Endothelial cell of umbilical vein (primary cell): ENCODE results near the gene VDAC2. TPM values are rescaled to one million over a fixed set of nuclear protein-coding genes. Genes with fewer than 3 reads are reported as not detected.

Experiments
- BruUV-seq: library from RNA; stranded (reverse); fragments of 400-500 nt; replicated peaks from 2 replicates; lab custom pipeline; 2021; lab: Mats Ljungman, UMichigan
- CTCF ChIA-PET: fragments of 300-600, 350-600 bp; sonication (Branson Sonifier 250); formaldehyde crosslinking; loops from one replicate; lab custom pipeline; 2021; ENCODE audit warnings: antibody characterized with exemption, inconsistent platforms; lab: Charles Lee
- POLR2A ChIA-PET: fragments of 300-600, 350-600 bp; sonication (Branson Sonifier 250); formaldehyde crosslinking; loops from one replicate; lab custom pipeline; 2021; ENCODE audit warnings: antibody characterized with exemption, inconsistent platforms; lab: Charles Lee
- DNase-seq: peaks from one replicate; pipeline ENCODE4 v3.0.0-alpha.2; 2011; ENCODE audit warnings: low read depth, low spot score
- FAIRE-seq: peaks from 2 replicates; lab custom pipeline; 2011; peaks lifted over from hg19 to GRCh38; lab: Jason Lieb, UNC
- H2AFZ ChIP-seq: 2 replicates; pipeline ENCODE4 v1.6.0; 2012; ENCODE audit warnings: low read depth, low read length, control low read depth, inconsistent platforms
- H3K27ac ChIP-seq: 2 replicates; pipeline ENCODE4 v1.5.1; 2011; ENCODE audit warnings: low read depth, mild to moderate bottlenecking, control low read depth, low read length, moderate library complexity; ENCODE audit not compliant: insufficient read depth
- H3K27me3 ChIP-seq, 2 experiments: 2 replicates each; pipeline versions ENCODE4 v1.6.0 to v1.6.1; 2011; ENCODE audit warnings: low read length in 2 of 2, mixed read lengths in 1 of 2; ENCODE audit not compliant: control insufficient read depth in 2 of 2, insufficient read depth in 2 of 2
- H3K36me3 ChIP-seq, 2 experiments: 2 replicates in 1 of 2; 3 replicates in 1 of 2; pipeline ENCODE4 v1.5.1; 2011; ENCODE audit warnings: low read length in 2 of 2, mild to moderate bottlenecking in 1 of 2, moderate library complexity in 1 of 2; ENCODE audit not compliant: control insufficient read depth in 2 of 2, insufficient read depth in 2 of 2; ENCODE audit errors: extremely low read depth in 1 of 2
- H3K4me1 ChIP-seq: 3 replicates; pipeline ENCODE4 v1.5.1; 2011; ENCODE audit warnings: mild to moderate bottlenecking, low read length; ENCODE audit not compliant: control insufficient read depth, insufficient read depth; ENCODE audit errors: extremely low read depth
- H3K4me2 ChIP-seq: 2 replicates; pipeline ENCODE4 v1.6.1; 2011; ENCODE audit warnings: low read length, control low read depth, mixed read lengths; ENCODE audit not compliant: insufficient read depth
- H3K4me3 ChIP-seq, 3 experiments: fragments of 200-600 bp in 1 of 3; sonication (generic), shearing (Covaris generic) in 1 of 3; replicated peaks in 1 of 3; 2 replicates each; pipeline ENCODE4 v1.5.1; 2011 to 2016; ENCODE audit warnings: control low read depth in 3 of 3, low read length in 3 of 3, mild to moderate bottlenecking in 2 of 3, inconsistent platforms in 1 of 3, low read depth in 1 of 3, moderate library complexity in 1 of 3; ENCODE audit not compliant: insufficient read depth in 1 of 3
- H3K79me2 ChIP-seq: 2 replicates; pipeline ENCODE4 v1.6.0; 2012; ENCODE audit warnings: low read length, inconsistent platforms; ENCODE audit not compliant: control insufficient read depth, insufficient read depth
- H3K9ac ChIP-seq: replicated peaks from 2 replicates; pipeline ENCODE3; 2011; ENCODE audit warnings: low read length, control low read depth; ENCODE audit not compliant: insufficient read depth; ENCODE audit errors: extremely low read depth
- H3K9me1 ChIP-seq: replicated peaks from 3 replicates; pipeline ENCODE4 v1.6.0; 2011; ENCODE audit warnings: mild to moderate bottlenecking, low read length; ENCODE audit not compliant: control insufficient read depth, insufficient read depth; ENCODE audit errors: extremely low read depth
- H3K9me3 ChIP-seq: replicated peaks from 2 replicates; pipeline ENCODE4 v1.5.1; 2012; ENCODE audit warnings: low read length, inconsistent platforms; ENCODE audit not compliant: control insufficient read depth, insufficient read depth
- H4K20me1 ChIP-seq: replicated peaks from 2 replicates; pipeline ENCODE3; 2011; ENCODE audit warnings: mild to moderate bottlenecking, low read length; ENCODE audit not compliant: control insufficient read depth, insufficient read depth; ENCODE audit errors: extremely low read depth
- EZH2 ChIP-seq: IDR thresholded peaks from 2 replicates; pipeline ENCODE4 v1.6.1; 2012; ENCODE audit warnings: borderline replicate concordance, low read depth, mild to moderate bottlenecking, moderate library complexity, low read length, inconsistent platforms; ENCODE audit not compliant: severe bottlenecking
- FOS ChIP-seq: IDR thresholded peaks from 2 replicates; pipeline ENCODE4 v1.6.1; 2011; ENCODE audit warnings: mild to moderate bottlenecking, low read length, moderate library complexity, borderline replicate concordance; ENCODE audit not compliant: insufficient read depth
- GATA2 ChIP-seq: IDR thresholded peaks from 2 replicates; pipeline ENCODE4 v1.7.0; 2011; ENCODE audit warnings: low read depth, mild to moderate bottlenecking, moderate library complexity, mixed read lengths, low read length; ENCODE audit not compliant: insufficient read length, insufficient read depth
- JUN ChIP-seq: IDR thresholded peaks from 2 replicates; pipeline ENCODE4 v1.6.1; 2011; ENCODE audit warnings: borderline replicate concordance, low read depth; ENCODE audit not compliant: insufficient read length, insufficient read depth
- MYC ChIP-seq: IDR thresholded peaks from one replicate; pipeline ENCODE4 v1.6.1; 2011; ENCODE audit warnings: mild to moderate bottlenecking, low read depth, low read length
- POLR2A ChIP-seq: IDR thresholded peaks from 2 replicates; pipeline ENCODE4 v1.6.1; 2012; ENCODE audit warnings: low read depth, mild to moderate bottlenecking, control low read depth, low read length
- POLR2AphosphoS5 ChIP-seq: IDR thresholded peaks from 2 replicates; pipeline ENCODE4 v1.6.1; 2012; ENCODE audit warnings: low read depth, mild to moderate bottlenecking, control low read depth, low read length, moderate library complexity; ENCODE audit not compliant: insufficient read depth
- dilution Hi-C: fragments of 300-500 bp; cut with MboI; formaldehyde crosslinking; loops from one replicate; pipeline ENCODE4 v1.15.0; 2019; ENCODE audit warnings: low sequenced_read_pairs; ENCODE audit not compliant: extremely low pct_ligation_motif_present
- intact Hi-C: fragments of 100-400 bp; cut with micrococcal nuclease; formaldehyde crosslinking; loops from one replicate; pipeline ENCODE4 v1.10.0; 2022
- polyA plus RNA-seq, 4 experiments: library from polyadenylated mRNA; depleted of rRNA in 3 of 4; stranded (reverse) in 3 of 4; unstranded in 1 of 4; fragments of >200 nt; gene quantifications; 2 replicates each; pipeline versions ENCODE4 v1.2.1 to v1.2.3, GENCODE V29; 2011 to 2012; ENCODE audit warnings: missing spikeins in 1 of 4
- total RNA-seq: library from RNA; stranded (reverse); gene quantifications from 2 replicates; pipeline ENCODE4 v1.2.3, GENCODE V29; 2021
- TF ChIP-seq, protein P1 (sequence below): IDR thresholded peaks from 2 replicates; pipeline ENCODE4 v1.6.1; 2011; ENCODE audit not compliant: insufficient read depth, insufficient read length

The VDAC2 gene
- total and polyA plus RNA-seq, 2 donors (not counting 3 experiments of a cell fraction or from before 2014, with no cell fraction given): 89.3 to 222 TPM

DNA sequence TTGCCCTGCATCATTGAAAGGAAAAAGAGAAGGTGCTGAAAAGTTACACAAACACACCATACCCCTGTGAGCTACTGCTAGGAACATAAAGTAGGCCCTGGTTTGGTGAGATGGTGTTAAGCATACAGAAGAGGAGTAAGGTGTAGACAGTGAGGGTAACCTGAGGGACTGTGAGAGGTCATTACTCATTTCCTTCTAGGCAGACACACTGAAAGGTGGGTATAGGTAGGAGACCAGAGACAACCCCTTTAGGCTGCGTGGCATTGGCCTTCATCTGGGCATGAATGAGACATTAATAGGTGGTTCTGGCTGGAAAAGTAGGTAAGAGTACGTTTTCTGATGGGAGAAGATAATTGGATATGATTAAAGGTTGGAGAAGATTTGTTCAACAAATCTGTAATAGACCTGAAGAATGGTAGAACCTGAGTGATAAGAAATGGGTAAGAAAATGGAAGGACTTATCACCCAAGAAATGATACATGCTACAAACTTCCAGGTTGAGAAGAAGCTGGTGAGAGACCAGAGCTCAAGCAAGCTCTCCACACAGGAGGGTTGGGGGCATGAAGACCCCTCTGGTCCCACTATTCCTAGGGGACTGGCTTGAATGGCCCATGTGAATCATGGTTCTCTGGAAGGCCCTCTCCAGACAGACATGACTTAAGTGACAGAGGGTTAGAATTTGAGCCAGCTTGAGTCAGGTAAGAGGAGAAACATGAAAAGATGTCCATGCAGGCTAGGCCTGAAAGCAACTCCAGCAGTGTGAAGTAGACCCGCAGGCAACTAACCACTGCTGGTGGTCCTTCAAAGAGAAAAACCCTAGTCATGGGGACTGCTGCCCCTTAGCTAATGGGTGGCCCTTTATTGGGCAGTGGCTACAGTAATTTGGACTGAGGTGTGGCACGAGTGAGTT lies 21.3 kb downstream of the VDAC2 start:
- peaks cover 35% of the 10 kb centered on the region for H3K4me1 ChIP-seq
- ChIA-PET CTCF (interaction anchor here (1.3 to 4.6 kb wide), 4 partner anchors 22 to 122 kb away, joined by 3 to 61 read pairs (median 17); partner anchors contain the start of gene VDAC2), POLR2A (interaction anchor here (0.6 to 1.7 kb wide), 2 partner anchors 16 to 22 kb away, joined by 3 to 14 read pairs; partner anchors contain the start of gene VDAC2)
- BruUV-seq: no TSS peak
- peaks cover 27% of the 10 kb centered on the region for H3K79me2 ChIP-seq
- TF ChIP-seq GATA2: no peak
- TF ChIP-seq JUN: no peak
- TF ChIP-seq MYC: no peak
- no peak for TF ChIP-seq FOS
- TF ChIP-seq EZH2: no peak
- TF ChIP-seq POLR2AphosphoS5: no peak
- no peak for TF ChIP-seq POLR2A
- TF ChIP-seq, protein P1, sequence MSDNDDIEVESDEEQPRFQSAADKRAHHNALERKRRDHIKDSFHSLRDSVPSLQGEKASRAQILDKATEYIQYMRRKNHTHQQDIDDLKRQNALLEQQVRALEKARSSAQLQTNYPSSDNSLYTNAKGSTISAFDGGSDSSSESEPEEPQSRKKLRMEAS: no peak
- H3K36me3 ChIP-seq: peaks cover 7 to 13% of the 10 kb centered on the region in 2 experiments
- no peaks in the 10 kb centered on the region for H4K20me1 ChIP-seq
- H3K9me3 ChIP-seq: no peaks in the 10 kb centered on the region
- H3K27ac ChIP-seq: no peak overlapping the region
- FAIRE-seq: no peak
- DNase-seq: no peak
- intact Hi-C loops: loop anchor here (5.0 kb wide), 3 partner anchors 165 to 1080 kb away; partner anchors contain the start of genes ADK and AP3M1
- H2AFZ ChIP-seq: no peak overlapping the region
- no peaks in the 10 kb centered on the region for H3K27me3 ChIP-seq
- H3K9ac ChIP-seq: no peak overlapping the region
- no peak overlapping the region for H3K4me3 ChIP-seq
- dilution Hi-C loops: no loop called here
- no peak overlapping the region for H3K4me2 ChIP-seq
- H3K9me1 ChIP-seq: no peaks in the 10 kb centered on the region
